HepG2 (cell line): ENCODE results near the gene TOP1. TPM values are rescaled to one million over a fixed set of nuclear protein-coding genes. Genes with fewer than 3 reads are reported as not detected.
A peak's percentile ranks its signal among the peaks of the same experiment; 100 is the strongest.

Experiments
- ATAC-seq: fragments of 200-7000 bp; cut with Tn5 transposase; 3 replicates; pipeline ENCODE4 v1.9.1; 2020; ENCODE audit warnings: mild to moderate bottlenecking, moderate library complexity
- BruUV-seq: library from RNA; stranded (reverse); fragments of 400-500 nt; replicated peaks from 2 replicates; lab custom pipeline; 2021; lab: Mats Ljungman, UMichigan
- CTCF ChIA-PET: fragments of 300-600 bp; formaldehyde crosslinking; extraction: SDS; loops from one replicate; lab custom pipeline; 2021; ENCODE audit warnings: low total read pairs, inconsistent platforms, low intra/inter-chr PET ratio; lab: Yijun Ruan, JAX
- POLR2A ChIA-PET: fragments of 350-600 bp; sonication (Branson Sonifier 250); formaldehyde crosslinking; loops from one replicate; lab custom pipeline; 2020; ENCODE audit warnings: antibody characterized with exemption, inconsistent platforms; lab: Yijun Ruan, JAX
- DNase-seq: peaks from one replicate; pipeline ENCODE4 v3.0.0-alpha.2; 2015; ENCODE audit warnings: low spot score
- FAIRE-seq: peaks from 3 replicates; lab custom pipeline; 2011; peaks lifted over from hg19 to GRCh38; lab: Jason Lieb, UNC
- H2AFZ ChIP-seq: one replicate; pipeline ENCODE4 v1.6.1; 2011; ENCODE audit warnings: low read length, inconsistent platforms
- H3K27ac ChIP-seq: fragments of 300-600 bp; 3 replicates; pipeline ENCODE4 v1.8.0; 2011; ENCODE audit warnings: mixed run types, mild to moderate bottlenecking, mixed read lengths, low read length, inconsistent platforms; ENCODE audit not compliant: insufficient read depth; ENCODE audit errors: extremely low read length
- H3K27me3 ChIP-seq, 2 experiments: fragments of 200-600 bp in 1 of 2; 2 replicates in 1 of 2; 3 replicates in 1 of 2; pipeline versions ENCODE4 v1.6.0 to v1.8.0; 2011; ENCODE audit warnings: low read length in 2 of 2, mild to moderate bottlenecking in 2 of 2, moderate library complexity in 2 of 2, inconsistent platforms in 1 of 2; ENCODE audit not compliant: insufficient read depth in 2 of 2, control insufficient read depth in 1 of 2
- H3K36me3 ChIP-seq, 2 experiments: fragments of 200-600 bp in 1 of 2; replicated peaks in 1 of 2; 2 replicates in 1 of 2; 3 replicates in 1 of 2; pipeline versions ENCODE4 v1.5.1 to v1.8.0; 2011; ENCODE audit warnings: low read length in 2 of 2, inconsistent platforms in 1 of 2; ENCODE audit not compliant: insufficient read depth in 2 of 2, control insufficient read depth in 1 of 2
- H3K4me1 ChIP-seq: 2 replicates; pipeline ENCODE4 v1.5.1; 2012; ENCODE audit warnings: low read length, inconsistent platforms; ENCODE audit not compliant: insufficient read depth
- H3K4me2 ChIP-seq: 2 replicates; pipeline ENCODE4 v1.6.0; 2011; ENCODE audit warnings: low read depth, low read length, inconsistent platforms
- H3K4me3 ChIP-seq, 3 experiments: fragments of 200-600 bp in 1 of 3; sonication (generic), shearing (Covaris generic) in 1 of 3; replicated peaks in 1 of 3; 2 replicates each; pipeline ENCODE4 v1.5.1; 2011 to 2016; ENCODE audit warnings: low read length in 3 of 3, inconsistent platforms in 2 of 3, low read depth in 2 of 3, mild to moderate bottlenecking in 2 of 3, control low read depth in 1 of 3, mixed read lengths in 1 of 3; ENCODE audit not compliant: insufficient read depth in 1 of 3
- H3K79me2 ChIP-seq: one replicate; pipeline ENCODE4 v1.6.1; 2011; ENCODE audit warnings: low read length, inconsistent platforms; ENCODE audit not compliant: insufficient read depth
- H3K9ac ChIP-seq: 2 replicates; pipeline ENCODE4 v1.6.0; 2011; ENCODE audit warnings: mild to moderate bottlenecking, low read depth, low read length, inconsistent platforms; ENCODE audit not compliant: insufficient read depth
- H3K9me3 ChIP-seq: 2 replicates; pipeline ENCODE4 v1.5.1; 2012; ENCODE audit warnings: mild to moderate bottlenecking, low read length
- H4K20me1 ChIP-seq: 2 replicates; pipeline ENCODE4 v1.6.0; 2011; ENCODE audit warnings: inconsistent platforms, mild to moderate bottlenecking, low read length, moderate library complexity; ENCODE audit not compliant: insufficient read depth
- CREB1 ChIP-seq, 2 experiments: fragments of 450-650 bp in 1 of 2; IDR thresholded peaks; 2 replicates each; pipeline ENCODE4 v1.6.1; 2016 to 2017; ENCODE audit warnings: control low read depth in 1 of 2, mild to moderate bottlenecking in 1 of 2, missing compliant biosample characterization in 1 of 2, missing genetic modification characterization in 1 of 2
- GPN1 ChIP-seq: sonication (generic); formaldehyde crosslinking; IDR thresholded peaks from 2 replicates; pipeline ENCODE4 v1.5.1; 2020; ENCODE audit warnings: missing genetic modification reagents, borderline replicate concordance
- HNF4A ChIP-seq: sonication (generic); formaldehyde crosslinking; IDR thresholded peaks from 2 replicates; pipeline ENCODE4 v1.4.0; 2020; ENCODE audit warnings: missing genetic modification reagents
- POLR2A ChIP-seq, 2 experiments: IDR thresholded peaks; 2 replicates each; pipeline ENCODE4 v1.6.1; 2011; ENCODE audit warnings: low read depth in 2 of 2, low read length in 2 of 2, mild to moderate bottlenecking in 1 of 2, moderate library complexity in 1 of 2; ENCODE audit not compliant: insufficient read depth in 1 of 2
- RBM22 ChIP-seq: fragments of 200-400 bp; formaldehyde crosslinking; optimal IDR thresholded peaks from 2 replicates; pipeline ENCODE3; 2017; ENCODE audit warnings: mild to moderate bottlenecking, low read length, moderate library complexity
- SKIL ChIP-seq: sonication (generic); formaldehyde crosslinking; IDR thresholded peaks from 2 replicates; pipeline ENCODE4 v1.8.0; 2022; ENCODE audit warnings: missing genetic modification reagents, mild to moderate bottlenecking, moderate library complexity, borderline replicate concordance
- SRSF4 ChIP-seq: fragments of 200-400 bp; formaldehyde crosslinking; IDR thresholded peaks from one replicate; pipeline ENCODE4 v1.6.1; 2018; ENCODE audit warnings: mild to moderate bottlenecking, low read depth, low read length, moderate library complexity; ENCODE audit not compliant: poor library complexity, severe bottlenecking
- TBL1XR1 ChIP-seq: fragments of 150-350 bp; IDR thresholded peaks from 2 replicates; pipeline ENCODE4 v1.6.1; 2014; ENCODE audit warnings: borderline replicate concordance, low read length; ENCODE audit not compliant: partially characterized antibody
- ZNF572 ChIP-seq: sonication (generic); formaldehyde crosslinking; IDR thresholded peaks from 2 replicates; pipeline ENCODE4 v1.5.1; 2020; ENCODE audit warnings: mild to moderate bottlenecking, missing genetic modification reagents
- ZNF615 ChIP-seq: sonication (generic); formaldehyde crosslinking; IDR thresholded peaks from 2 replicates; pipeline ENCODE4 v1.5.0; 2020; ENCODE audit warnings: mild to moderate bottlenecking, missing genetic modification reagents, borderline replicate concordance
- WGBS: methylation state at CpG from one replicate; pipeline ENCODE4 v1.1.6; 2017; ENCODE audit warnings: low lambda C conversion rate; 5-methylcytosine and 5-hydroxymethylcytosine counted together
- in situ Hi-C: cut with HindIII; loops from 2 replicates; pipeline ENCODE4 v1.10.0; 2017; ENCODE audit warnings: low pct_unique_long_range_greater_than_20kb; ENCODE audit not compliant: extremely low pct_ligation_motif_present
- intact Hi-C: fragments of 100-400 bp; cut with micrococcal nuclease; formaldehyde crosslinking; loops from one replicate; pipeline ENCODE4 v1.10.0; 2022; ENCODE audit not compliant: unreplicated experiment
- polyA plus RNA-seq, 8 experiments: library from polyadenylated mRNA; depleted of rRNA in 3 of 8; stranded (reverse) in 7 of 8; unstranded in 1 of 8; fragments of >200 nt; fragmentation: Illumina TruSeq in 4 of 8; extraction: Trizol in 4 of 8; gene quantifications; 2 replicates each; pipeline versions ENCODE4 v1.2.1 to v1.2.3, GENCODE V29; 2011 to 2016; ENCODE audit warnings: low read depth in 4 of 8, missing spikeins in 1 of 8, mixed read lengths in 1 of 8; ENCODE audit not compliant: insufficient read depth in 1 of 8
- total RNA-seq, 5 experiments: library from RNA; depleted of rRNA; stranded (reverse); fragments of >200 nt; fragmentation: Illumina TruSeq; extraction: Trizol; gene quantifications; 2 replicates each; pipeline ENCODE4 v1.2.3, GENCODE V29; 2016; ENCODE audit warnings: low read depth in 1 of 5

TOP1 gene
- total and polyA plus RNA-seq, 2 of the 13 experiments (the other 11 are each of a cell fraction or from before 2014, with no cell fraction given): 10.2 to 19.4 TPM

- TF ChIP-seq CREB1 (IDR thresholded peaks at IDR 0.05) (no peak), CREB1 (CRISPR knock-in tag; IDR thresholded peaks at IDR 0.05) (no peak), TBL1XR1 (no peak), ZNF615 (no peak), SKIL (no peak), GPN1 (CRISPR knock-in tag) (no peak), SRSF4 (no peak)
These were observed 141.2 kb downstream of the TOP1 start (continued) for GRCh38 chr20:41169791-41170351.

DNA sequence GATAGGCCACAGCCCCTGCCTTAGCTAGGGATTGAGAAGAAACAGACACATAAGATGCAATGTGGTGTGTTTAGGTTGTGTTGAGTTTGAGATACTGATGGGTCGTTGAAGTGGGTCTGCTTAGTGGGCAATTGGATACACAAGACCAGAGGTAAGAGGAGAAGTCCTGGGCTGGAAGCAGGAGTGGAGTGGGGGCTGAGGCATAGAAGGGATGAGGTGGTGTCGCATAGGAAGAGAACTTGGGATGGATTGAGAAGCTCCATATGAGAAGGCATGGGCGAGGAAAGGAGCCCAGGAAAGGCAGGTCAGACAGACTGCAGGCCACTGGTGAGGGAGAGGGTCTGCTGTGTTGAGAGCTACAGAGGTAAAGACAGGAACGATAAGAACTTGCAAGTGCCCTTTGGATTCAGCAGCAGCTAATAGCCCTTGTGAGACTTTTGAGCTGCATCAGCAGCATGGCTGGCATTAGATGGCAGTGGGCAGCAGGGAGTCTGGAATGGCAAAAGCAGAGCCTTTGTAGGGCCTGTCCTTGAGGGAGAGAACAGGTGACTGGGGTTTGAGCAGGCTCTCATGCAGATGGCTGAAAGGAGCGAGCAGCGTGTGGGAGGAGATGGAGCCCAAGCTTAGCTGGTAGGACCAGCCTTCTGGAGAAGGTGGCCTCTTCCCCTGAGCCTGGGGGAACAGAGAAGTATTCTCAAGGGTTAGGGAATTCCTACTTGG is 141.9 kb downstream of the TOP1 start:
- Histone ChIP-seq H3K4me3 (no peak overlapping the region), H3K4me2 (no peak overlapping the region), H3K79me2 (no peaks in the 10 kb centered on the region), H3K9ac (no peak overlapping the region), H4K20me1 (peaks cover 10% of the 10 kb centered on the region; the same call in 1 of the 2 replicates), H3K27me3 (no peaks in the 10 kb centered on the region), H2AFZ (no peak overlapping the region), H3K4me1 (no peaks in the 10 kb centered on the region), H3K27ac (no peak overlapping the region), H3K36me3 (peaks cover 72 to 93% of the 10 kb centered on the region in 2 experiments), H3K9me3 (no peaks in the 10 kb centered on the region)
- intact Hi-C loops (no loop called here), in situ Hi-C loops (loop anchor here (5.0 kb wide), 1 partner anchor 172 kb away; the partner anchor contains the start of gene LPIN3)
- TF ChIP-seq POLR2A (IDR thresholded peaks at IDR 0.05; ENCODE audit: insufficient read depth in 1 of 2, low read depth in 2 of 2, low read length in 2 of 2) (peak in 1 of 2 experiments; percentile 16; a peak in 1 of 4 replicates), RBM22 (peak; percentile 66), ZNF572 (CRISPR knock-in tag) (0 out of 2 replicates have a peak, but pooled peaks have one; percentile 22), HNF4A (no peak)
- ChIA-PET CTCF (no interaction called here), POLR2A (no interaction called here)
- FAIRE-seq (no peak), DNase-seq (no peak), ATAC-seq (no peak)
- no TSS peak for BruUV-seq
- over 99% methylated on average over 6 of the region's 6 CpGs for WGBS
